ENCODE results near the gene SMIM45.
A peak's percentile ranks its signal among the peaks of the same experiment; 100 is the strongest.

Gene SMIM45

DNA sequence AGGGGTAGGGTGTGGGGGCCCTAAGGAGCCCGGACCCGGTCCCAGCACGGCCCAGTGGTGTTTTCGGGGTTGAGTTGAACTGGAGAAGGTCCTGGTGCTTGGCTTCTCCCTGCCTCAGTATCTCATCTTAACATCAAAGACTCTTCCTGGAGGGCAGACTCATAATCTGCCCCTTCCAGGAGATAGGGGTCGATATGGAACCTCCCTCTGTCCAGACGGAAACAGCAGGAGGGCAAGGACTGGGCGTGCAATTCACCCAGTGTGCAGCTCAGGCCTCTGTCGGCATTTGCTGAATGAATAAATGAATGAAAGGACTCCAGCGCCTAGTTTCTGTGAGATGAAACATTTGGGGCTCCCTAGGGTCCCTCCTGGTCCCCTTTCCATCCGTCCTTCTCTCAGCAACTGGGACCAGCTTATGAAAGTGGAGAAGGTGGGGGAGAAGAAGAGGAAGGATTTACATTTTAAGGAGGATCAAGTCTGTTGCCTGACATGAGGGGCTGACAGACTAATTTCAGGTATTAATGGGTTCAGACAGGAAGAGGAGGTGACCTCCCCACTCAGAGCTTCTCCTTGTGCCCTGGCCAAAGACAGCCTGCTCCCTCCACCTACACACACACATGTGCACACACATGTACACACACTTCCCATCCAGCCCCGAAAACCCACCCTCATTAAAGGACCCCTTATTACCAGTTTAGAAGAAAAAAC, 36.0 kb upstream of the SMIM45 start:
- DNase-seq: no peak

DNA sequence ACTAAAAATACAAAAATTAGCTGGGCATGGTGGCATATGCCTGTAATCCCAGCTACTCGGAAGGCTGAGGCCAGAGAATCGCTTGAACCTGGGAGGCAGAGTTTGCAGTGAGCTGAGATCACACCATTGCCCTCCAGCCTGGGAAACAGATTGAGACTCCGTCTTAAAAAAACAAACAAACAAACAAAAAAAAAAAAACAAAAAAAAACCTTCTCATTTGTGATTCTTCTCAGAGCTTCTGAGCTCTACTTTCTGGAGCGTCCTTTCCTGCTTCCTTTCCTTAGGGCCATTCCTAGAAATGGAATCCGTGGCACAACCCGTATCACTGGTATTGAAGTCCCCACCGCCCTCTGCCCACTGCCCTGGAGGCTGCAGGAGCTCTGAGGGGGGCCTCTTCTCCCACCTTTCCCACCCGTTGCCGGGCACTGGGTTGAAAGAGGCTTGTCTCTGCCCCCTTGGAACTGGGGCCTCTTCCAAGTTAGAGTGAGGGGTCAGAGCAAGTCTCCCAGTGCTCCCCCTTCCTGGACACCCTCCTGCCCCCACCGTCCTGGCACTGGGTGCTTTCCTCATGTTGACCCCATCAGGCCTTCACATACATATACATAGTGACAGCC, 35.1 kb upstream of the SMIM45 start:
- DNase-seq: no peak

DNA sequence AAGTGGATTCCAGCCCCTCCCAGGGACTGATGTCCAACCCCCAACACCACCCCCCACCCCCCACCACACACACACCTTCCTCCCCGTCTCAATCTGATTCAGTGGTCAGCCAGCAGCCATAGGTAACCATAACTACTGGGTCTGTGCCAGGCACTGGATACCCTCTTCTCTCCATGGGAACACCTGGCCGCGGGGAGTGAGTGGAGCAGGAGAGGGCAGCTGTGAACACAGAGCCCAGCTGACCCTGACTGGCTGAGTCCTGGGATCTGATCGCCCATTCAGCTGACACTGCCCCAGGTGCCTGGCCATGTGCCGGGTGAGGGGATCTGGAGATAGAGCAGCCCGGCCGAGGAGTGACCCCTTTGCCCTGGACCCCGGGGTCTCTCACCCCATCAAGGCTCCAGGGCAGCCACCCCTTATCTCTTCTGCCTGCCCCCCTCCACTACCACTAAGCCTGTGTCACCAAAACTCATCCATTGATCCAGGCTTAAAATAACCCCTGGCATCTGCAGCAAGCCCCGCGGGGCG, 34.5 kb upstream of the SMIM45 start:
- DNase-seq: no peak

DNA sequence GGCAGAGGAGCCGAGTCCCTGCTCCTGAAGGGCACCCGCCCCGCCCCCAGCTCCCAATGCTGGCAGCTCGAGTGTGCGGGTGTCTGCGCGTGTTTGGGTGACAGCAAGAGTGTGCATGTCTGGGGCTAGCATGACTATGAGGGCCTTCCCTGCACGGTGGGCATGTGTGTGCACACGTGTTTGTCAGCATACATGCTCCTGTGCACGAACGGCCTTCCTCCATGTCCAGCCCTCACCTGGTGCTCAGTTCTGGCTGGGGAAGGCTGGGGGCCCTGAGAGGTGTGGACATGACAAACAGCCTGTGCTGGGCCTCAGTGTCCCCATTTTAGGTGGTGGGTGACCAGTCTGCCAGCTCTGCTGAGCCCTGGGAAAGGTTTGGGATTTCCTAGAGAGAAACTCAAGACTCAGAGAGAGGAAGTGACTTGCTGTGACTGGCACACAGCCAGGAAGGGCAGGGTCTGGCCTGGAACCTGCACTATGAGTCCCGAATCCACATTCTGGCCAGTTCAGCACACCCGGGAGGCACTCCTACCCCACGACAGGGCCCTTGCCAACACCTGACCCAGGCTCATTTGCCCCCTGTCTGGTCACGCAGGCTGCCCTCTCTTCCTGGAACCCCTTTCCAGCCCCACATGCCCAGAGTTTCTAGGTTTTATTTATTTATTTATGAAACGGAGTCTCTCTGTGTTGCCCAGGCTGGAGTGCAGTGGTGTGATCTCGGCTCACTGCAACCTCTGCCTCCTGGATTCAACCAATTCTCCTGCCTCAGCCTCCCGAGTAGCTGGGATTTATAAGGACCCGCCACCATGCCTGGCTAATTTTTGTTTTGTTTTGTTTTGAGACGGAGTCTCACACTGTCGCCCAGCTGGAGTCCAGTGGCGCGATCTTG, 33.8 kb upstream of the SMIM45 start:
- DNase-seq: peak in 6 of 14 donors; percentile 3 to 41 (median 17)

GRCh38 chr22:41919357-41920224, 32.4 kb upstream of the SMIM45 start:
- peak in 8 of 14 donors; percentile 5 to 45 (median 24) for DNase-seq

GRCh38 chr22:41920271-41920976, 31.5 kb upstream of the SMIM45 start:
- DNase-seq: peak in 7 of 14 donors; percentile 24 to 53 (median 38)

DNA sequence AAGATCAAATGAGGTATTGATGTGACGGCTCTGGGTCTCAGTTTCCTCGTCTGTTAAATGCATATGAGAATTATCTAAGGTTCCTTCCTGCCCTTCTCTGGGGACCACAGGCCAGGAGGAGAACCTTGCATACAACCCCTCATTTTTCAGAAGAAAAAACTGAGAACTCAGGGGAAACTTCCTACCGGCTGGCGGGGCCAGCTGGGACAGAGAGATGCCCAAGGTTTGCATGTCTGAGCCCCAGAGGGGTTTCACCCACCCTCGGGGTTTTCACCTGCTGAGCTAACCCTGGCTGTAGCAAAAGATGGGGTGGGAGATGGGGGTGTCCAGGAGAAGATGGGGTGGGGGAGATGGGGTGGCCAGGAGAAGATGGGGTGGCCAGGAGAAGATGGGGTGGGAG, 29.6 kb upstream of the SMIM45 start:
- DNase-seq: no peak

GRCh38 chr22:41922940-41923594, 28.9 kb upstream of the SMIM45 start:
- DNase-seq: no peak

DNA sequence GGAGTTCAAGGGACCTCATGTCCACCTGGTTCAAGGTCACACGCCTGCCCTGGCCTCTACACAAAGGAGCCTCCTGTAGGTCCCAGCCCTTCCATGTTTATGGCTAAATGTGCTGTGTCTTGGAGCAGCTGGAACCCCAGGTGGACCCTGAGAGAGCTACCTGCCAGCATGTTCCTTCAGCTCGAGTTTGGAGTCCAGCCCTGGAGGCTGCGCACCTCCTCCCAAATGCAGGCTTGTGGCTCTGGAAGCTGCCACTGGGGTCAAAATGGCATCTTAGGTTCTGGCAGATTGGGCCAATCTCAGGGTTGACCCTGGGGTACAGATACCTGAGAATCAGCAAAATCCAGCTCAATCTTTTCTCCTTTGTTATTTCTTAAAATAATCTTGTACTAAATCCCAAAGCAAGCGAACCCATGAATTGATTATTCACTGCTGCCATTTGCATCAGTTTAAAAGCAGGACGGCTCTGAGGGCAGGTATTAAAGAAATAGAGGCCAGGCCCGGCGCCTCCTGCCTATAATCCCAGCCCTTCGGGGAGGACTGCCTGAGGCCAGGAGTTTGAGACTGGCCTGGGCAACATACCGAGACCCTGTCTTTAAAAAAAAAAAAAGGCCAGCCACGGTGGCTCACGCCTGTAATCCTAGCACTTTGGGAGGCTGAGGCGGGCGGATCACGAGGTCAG, 28.2 kb upstream of the SMIM45 start:
- DNase-seq: no peak

DNA sequence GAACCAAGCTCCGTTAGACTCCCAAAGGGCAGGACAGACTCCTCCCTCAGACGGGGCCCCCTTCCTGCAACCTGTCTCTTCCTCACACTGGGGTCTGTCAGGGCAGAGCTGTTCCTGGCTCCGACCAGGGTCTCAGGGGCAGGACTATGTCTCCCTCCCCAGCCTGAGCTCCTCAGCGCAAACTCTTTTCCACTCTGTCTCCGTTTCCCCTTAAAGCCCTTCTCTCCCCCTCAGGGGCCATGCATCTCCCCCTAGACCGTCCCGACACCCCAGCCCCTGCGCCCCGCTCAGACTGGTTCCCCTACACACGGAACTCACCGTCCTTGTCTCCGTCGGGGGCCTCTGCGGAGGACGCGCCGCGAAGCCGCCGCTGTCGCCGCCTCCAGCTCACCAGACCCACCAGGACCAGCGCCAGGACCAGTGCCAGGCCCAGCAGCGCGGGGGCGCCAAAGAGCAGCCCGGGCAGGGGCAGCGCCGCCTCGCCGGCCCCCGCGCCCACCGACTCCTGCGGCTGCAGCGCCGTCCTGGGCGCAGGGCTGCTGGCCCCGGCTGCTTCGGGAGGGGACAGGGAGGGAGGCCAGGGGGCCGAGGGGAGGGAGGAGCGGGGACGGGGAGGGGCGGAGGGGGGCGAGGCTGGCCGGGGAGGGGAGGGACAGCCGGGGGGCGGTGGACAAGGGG, 26.0 kb upstream of the SMIM45 start:
- peak in 3 of 14 donors; percentile 12 to 54 (median 44) for DNase-seq

- peak in 1 of 14 donors; percentile 25 for DNase-seq
Observed at GRCh38 chr22:41927813-41928212, 24.1 kb upstream of the SMIM45 start.

- no peak for DNase-seq
Observed at GRCh38 chr22:41928593-41929417, 23.1 kb upstream of the SMIM45 start.

DNA sequence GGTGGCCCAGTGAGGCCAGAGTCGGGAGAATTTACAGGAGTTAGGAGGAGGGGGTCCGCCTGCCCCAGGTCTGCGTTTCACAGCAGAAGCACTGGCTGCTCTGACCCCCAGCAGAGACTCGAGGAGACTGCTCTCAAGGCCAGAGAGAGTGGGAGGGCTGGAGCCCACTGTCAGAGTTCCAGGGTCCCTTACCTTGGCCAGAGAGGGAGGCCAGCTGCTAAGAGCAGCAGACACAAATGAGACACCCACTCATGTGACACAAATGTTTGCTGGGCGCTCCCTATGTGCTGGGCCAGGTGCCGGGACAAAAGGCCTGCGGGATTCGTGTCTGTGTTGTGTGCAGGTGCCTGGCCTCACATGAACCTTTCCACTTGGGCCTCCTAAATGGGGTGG, 22.5 kb upstream of the SMIM45 start:
- no peak for DNase-seq

DNA sequence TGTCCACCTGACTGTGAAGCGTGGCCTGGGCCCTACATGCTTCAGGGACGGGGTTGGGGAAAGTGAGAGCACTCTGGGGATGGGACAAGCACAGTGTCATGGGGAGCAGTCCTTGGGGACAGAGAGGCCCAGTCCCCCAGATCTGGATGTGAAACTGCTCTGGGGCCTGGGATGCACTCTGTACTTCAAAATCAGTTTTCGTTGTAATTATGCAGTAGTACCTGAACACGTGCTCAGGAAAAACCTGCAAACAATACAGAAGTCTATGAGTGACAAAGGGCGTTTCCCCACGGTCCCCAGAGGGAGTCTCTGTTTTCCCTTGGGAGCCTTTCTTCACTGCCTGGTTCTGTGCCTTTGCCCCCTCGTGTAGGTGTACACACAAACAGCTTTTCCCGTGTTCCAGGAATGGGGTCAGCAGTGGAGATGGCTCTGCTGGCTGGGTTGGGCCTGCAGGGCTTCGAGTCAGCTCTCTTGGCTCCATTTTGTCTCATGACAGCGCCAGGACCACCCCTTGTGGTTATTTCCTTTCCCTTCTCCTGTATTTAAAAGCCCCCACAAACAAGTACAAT, 20.2 kb upstream of the SMIM45 start:
- DNase-seq: no peak

DNA sequence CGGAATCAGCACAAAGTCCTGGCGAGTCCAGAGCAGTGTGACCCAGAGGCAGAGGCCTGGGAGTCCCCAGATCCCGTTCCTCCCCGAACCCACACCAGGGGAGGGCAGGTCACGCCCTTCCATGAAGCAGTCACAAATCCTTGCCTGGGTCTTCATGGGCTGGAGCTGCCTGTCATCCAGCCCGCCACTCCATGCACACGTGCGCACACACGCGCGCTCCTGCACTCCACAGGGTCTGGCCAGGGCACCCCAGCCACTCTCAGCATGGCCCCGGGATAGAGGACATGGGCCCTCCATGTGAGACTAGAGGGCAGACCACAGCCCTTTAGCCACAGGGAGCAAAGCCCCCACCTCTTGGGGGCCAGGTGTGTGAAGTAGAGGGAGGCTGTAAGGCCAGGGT, 19.6 kb upstream of the SMIM45 start:
- no peak for DNase-seq

GRCh38 chr22:41933411-41934177, 18.4 kb upstream of the SMIM45 start:
- peak in 2 of 14 donors; percentile 16 to 17 for DNase-seq

GRCh38 chr22:41934284-41935014, 17.5 kb upstream of the SMIM45 start:
- DNase-seq: peak in 1 of 14 donors; percentile 99

All from C1 segment of cervical spinal cord (tissue), 14 donors.